Left forelimb (tissue), 1 donor: ENCODE measurements around the gene KCNT1.

Experiments used
- DNase-seq: peaks from one replicate; pipeline ENCODE4 v3.0.0-alpha.2; 2018; ENCODE audit warnings: low spot score

KCNT1 gene

GRCh38 chr9:135785013-135785575 is 83.1 kb downstream of the KCNT1 start:
- DNase-seq = no peak

- no peak for DNase-seq
These were observed 84.2 kb downstream of the KCNT1 start for GRCh38 chr9:135786146-135786690.

- DNase-seq = no peak
These were observed 85.3 kb downstream of the KCNT1 start for GRCh38 chr9:135787317-135787716.

- DNase-seq = no peak
These were observed 86.0 kb downstream of the KCNT1 start for GRCh38 chr9:135787776-135788575.

- no peak for DNase-seq
These were observed 86.8 kb downstream of the KCNT1 start for GRCh38 chr9:135788576-135789300.

GRCh38 chr9:135789838-135790291 is 87.9 kb downstream of the KCNT1 start:
- no peak for DNase-seq

GRCh38 chr9:135790356-135790755 is 88.4 kb downstream of the KCNT1 start:
- no peak for DNase-seq

- DNase-seq = no peak
These were observed 88.9 kb downstream of the KCNT1 start for GRCh38 chr9:135790850-135791249.

- no peak for DNase-seq
These were observed 89.7 kb downstream of the KCNT1 start for GRCh38 chr9:135791431-135792267.

GRCh38 chr9:135792268-135793128 is 90.5 kb downstream of the KCNT1 start:
- DNase-seq = no peak

GRCh38 chr9:135793221-135794056 is 91.5 kb downstream of the KCNT1 start:
- no peak for DNase-seq

- DNase-seq = no peak
These were observed 92.0 kb downstream of the KCNT1 start for GRCh38 chr9:135794057-135794335.

- no peak for DNase-seq
These were observed 92.4 kb downstream of the KCNT1 start for GRCh38 chr9:135794361-135794885.

GRCh38 chr9:135795391-135795790 is 93.4 kb downstream of the KCNT1 start:
- no peak for DNase-seq

GRCh38 chr9:135796784-135797485 is 95.0 kb downstream of the KCNT1 start:
- DNase-seq = no peak

GRCh38 chr9:135797507-135798262 is 95.7 kb downstream of the KCNT1 start:
- no peak for DNase-seq

- no peak for DNase-seq
These were observed 96.2 kb downstream of the KCNT1 start for GRCh38 chr9:135798263-135798585.

GRCh38 chr9:135799261-135799660 is 97.3 kb downstream of the KCNT1 start:
- DNase-seq = no peak

GRCh38 chr9:135801070-135801469 is 99.1 kb downstream of the KCNT1 start:
- no peak for DNase-seq
